Mesothelial cell of epicardium (in vitro differentiated cells): ENCODE data around the gene GPR137. TPM values are rescaled to one million over a fixed set of nuclear protein-coding genes. Genes with fewer than 3 reads are reported as not detected.
A peak's percentile ranks its signal among the peaks of the same experiment; 100 is the strongest.

Source experiments
- DNase-seq, 2 experiments: peaks; one replicate each; pipeline ENCODE4 v3.0.0; 2021; ENCODE audit warnings: low spot score in 2 of 2; ENCODE audit not compliant: unreplicated experiment in 2 of 2
- H3K27ac Mint-ChIP-seq: 2 replicates; pipeline ENCODE4 v1.8.0; 2021; ENCODE audit warnings: mixed read lengths
- H3K27me3 Mint-ChIP-seq: 2 replicates; pipeline ENCODE4 v1.8.0; 2021; ENCODE audit warnings: low read depth, mixed read lengths
- H3K36me3 Mint-ChIP-seq: 2 replicates; pipeline ENCODE4 v1.8.0; 2021; ENCODE audit warnings: mixed read lengths
- H3K4me1 Mint-ChIP-seq: 2 replicates; pipeline ENCODE4 v1.8.0; 2021; ENCODE audit warnings: mixed read lengths
- H3K4me3 Mint-ChIP-seq: 2 replicates; pipeline ENCODE4 v1.8.0; 2021; ENCODE audit warnings: mild to moderate bottlenecking, moderate library complexity, mixed read lengths
- H3K9me3 Mint-ChIP-seq: 2 replicates; pipeline ENCODE4 v1.8.0; 2021; ENCODE audit warnings: mixed read lengths
- total RNA-seq: library from RNA; stranded (reverse); gene quantifications from 3 replicates; pipeline ENCODE4 v1.2.1, GENCODE V29; 2021
- TF ChIP-seq, protein P1 (sequence below): fragments of 200-600 bp; sonication (generic); IDR thresholded peaks from one replicate; pipeline ENCODE4 v1.5.0; 2021; ENCODE audit warnings: antibody characterized with exemption; ENCODE audit not compliant: unreplicated experiment

GPR137 gene
- total RNA-seq, 1 donor from 2014 or later, result 43.8 TPM

- peak overlapping the region; percentile 96 for H3K4me3 Mint-ChIP-seq
- TF ChIP-seq, protein P1, sequence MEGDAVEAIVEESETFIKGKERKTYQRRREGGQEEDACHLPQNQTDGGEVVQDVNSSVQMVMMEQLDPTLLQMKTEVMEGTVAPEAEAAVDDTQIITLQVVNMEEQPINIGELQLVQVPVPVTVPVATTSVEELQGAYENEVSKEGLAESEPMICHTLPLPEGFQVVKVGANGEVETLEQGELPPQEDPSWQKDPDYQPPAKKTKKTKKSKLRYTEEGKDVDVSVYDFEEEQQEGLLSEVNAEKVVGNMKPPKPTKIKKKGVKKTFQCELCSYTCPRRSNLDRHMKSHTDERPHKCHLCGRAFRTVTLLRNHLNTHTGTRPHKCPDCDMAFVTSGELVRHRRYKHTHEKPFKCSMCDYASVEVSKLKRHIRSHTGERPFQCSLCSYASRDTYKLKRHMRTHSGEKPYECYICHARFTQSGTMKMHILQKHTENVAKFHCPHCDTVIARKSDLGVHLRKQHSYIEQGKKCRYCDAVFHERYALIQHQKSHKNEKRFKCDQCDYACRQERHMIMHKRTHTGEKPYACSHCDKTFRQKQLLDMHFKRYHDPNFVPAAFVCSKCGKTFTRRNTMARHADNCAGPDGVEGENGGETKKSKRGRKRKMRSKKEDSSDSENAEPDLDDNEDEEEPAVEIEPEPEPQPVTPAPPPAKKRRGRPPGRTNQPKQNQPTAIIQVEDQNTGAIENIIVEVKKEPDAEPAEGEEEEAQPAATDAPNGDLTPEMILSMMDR, result no peak
- H3K27me3 Mint-ChIP-seq, result no peaks in the 10 kb centered on the region
- H3K27ac Mint-ChIP-seq, result peak overlapping the region; percentile 94
- no peak for DNase-seq
- peaks cover 24% of the 10 kb centered on the region for H3K4me1 Mint-ChIP-seq
- peaks cover 6% of the 10 kb centered on the region for H3K36me3 Mint-ChIP-seq
- H3K9me3 Mint-ChIP-seq, result no peaks in the 10 kb centered on the region
Observed at GRCh38 chr11:64268025-64268892, 17.4 kb upstream of the GPR137 start.

GRCh38 chr11:64268893-64269539 lies 16.6 kb upstream of the GPR137 start:
- Mint-ChIP-seq H3K4me3 (peak overlapping the region; percentile 96), H3K27ac (peak overlapping the region; percentile 100), H3K36me3 (peaks cover 5% of the 10 kb centered on the region), H3K4me1 (peaks cover 24% of the 10 kb centered on the region), H3K27me3 (no peaks in the 10 kb centered on the region), H3K9me3 (no peaks in the 10 kb centered on the region)
- no peak for DNase-seq
- TF ChIP-seq, protein P1, result no peak

DNA sequence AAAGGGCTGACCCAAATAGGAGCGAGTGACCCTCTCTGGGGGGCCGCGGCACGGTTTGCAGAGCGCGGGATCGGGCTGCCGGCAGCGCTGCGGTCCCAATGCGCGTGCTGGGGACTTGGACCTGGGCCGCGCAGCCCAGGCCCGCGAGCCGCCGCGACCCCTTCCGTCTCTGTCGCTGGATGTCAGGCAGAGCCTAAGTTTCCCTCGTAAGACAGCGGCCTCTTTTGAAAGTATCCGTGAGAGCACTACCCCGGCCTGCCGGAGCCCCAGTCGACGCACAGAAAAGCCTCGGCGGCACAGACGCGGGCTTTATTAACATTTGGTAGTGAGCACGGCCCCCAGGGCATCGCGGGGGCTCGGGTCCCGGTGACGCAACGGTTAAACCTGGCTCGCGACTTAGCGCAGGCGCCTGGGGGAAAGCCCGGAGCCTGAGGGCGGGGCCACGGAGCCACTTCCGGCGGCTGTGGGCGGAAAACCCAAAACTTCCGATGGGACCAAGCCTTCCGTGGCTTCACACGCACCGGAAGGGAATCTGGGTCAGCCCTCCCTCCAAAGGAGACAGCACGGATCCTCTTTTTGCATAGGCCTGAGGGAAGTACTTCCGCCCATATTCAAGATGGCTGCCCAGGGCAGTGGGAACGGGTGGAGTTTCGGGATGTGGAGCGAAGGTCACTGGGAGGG lies 16.0 kb upstream of the GPR137 start:
- H3K4me3 Mint-ChIP-seq, result peak overlapping the region; percentile 96
- H3K27me3 Mint-ChIP-seq, result no peaks in the 10 kb centered on the region
- DNase-seq, result peak; percentile 91 to 97

DNA sequence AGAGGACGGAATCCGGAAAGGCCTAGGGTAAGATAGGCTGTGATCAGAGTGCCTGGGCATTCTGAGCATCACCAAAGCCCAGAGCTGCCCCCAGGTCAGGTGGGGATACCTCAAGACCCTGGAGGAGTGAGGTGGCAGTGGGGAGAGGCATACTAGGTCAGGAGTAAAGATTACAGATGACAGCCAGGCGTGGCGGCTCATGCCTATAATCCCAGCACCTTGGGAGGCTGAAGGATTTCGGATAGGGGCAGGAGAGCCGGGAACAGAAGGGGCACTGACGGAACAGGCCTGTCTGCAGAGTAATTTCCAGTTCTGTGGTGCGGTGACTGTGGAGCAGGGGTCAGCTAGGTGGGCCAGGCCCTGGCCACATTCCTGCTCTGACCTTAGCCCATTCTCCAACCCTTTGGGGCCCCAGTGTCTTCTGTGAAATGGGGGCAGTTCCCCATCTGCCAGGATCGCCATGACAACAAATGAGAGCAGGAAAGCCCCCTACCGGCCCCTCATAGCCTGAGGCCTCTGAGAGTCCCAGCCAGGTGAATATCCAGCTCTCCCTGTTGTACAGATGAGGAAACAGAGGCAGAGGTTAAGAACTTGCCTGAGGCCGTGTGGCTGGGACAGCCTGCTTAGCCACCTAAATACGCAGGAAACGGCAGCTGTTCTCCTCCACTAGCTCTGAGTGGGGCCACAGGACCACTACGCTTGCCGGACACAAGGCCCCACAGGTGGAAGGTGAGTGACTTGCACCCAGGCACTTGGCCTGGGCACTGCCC lies 10.4 kb upstream of the GPR137 start:
- peaks cover 4% of the 10 kb centered on the region for H3K4me1 Mint-ChIP-seq
- H3K27me3 Mint-ChIP-seq, result no peaks in the 10 kb centered on the region
- peaks cover 3% of the 10 kb centered on the region for H3K36me3 Mint-ChIP-seq
- DNase-seq, result no peak
- TF ChIP-seq, protein P1, result no peak
- H3K27ac Mint-ChIP-seq, result no peak overlapping the region
- H3K4me3 Mint-ChIP-seq, result no peak overlapping the region
- no peaks in the 10 kb centered on the region for H3K9me3 Mint-ChIP-seq

More for the DNA sequence above, 16.0 kb upstream of the GPR137 start:
- no peaks in the 10 kb centered on the region for H3K9me3 Mint-ChIP-seq
- H3K36me3 Mint-ChIP-seq, result peaks cover 5% of the 10 kb centered on the region
- peaks cover 17% of the 10 kb centered on the region for H3K4me1 Mint-ChIP-seq
- TF ChIP-seq, protein P1, result no peak
- peak overlapping the region; percentile 100 for H3K27ac Mint-ChIP-seq

GRCh38 chr11:64275841-64276240 lies 9.8 kb upstream of the GPR137 start:
- Mint-ChIP-seq H3K4me1 (peaks cover 4% of the 10 kb centered on the region), H3K9me3 (no peaks in the 10 kb centered on the region), H3K27ac (no peak overlapping the region), H3K36me3 (peaks cover 3% of the 10 kb centered on the region), H3K27me3 (no peaks in the 10 kb centered on the region), H3K4me3 (no peak overlapping the region)
- DNase-seq, result no peak
- TF ChIP-seq, protein P1, result no peak
